Muscle layer of duodenum (tissue), 2 donors: Measurements from ENCODE around the gene JADE3.
A peak's percentile ranks its signal among the peaks of the same experiment; 100 is the strongest.

Experiments used
- H3K27ac ChIP-seq: one replicate; pipeline ENCODE4 v1.7.0; 2013; ENCODE audit warnings: mild to moderate bottlenecking, low read length
- H3K27me3 ChIP-seq: one replicate; pipeline ENCODE4 v1.7.0; 2013; ENCODE audit warnings: low read depth, mild to moderate bottlenecking, control low read depth, low read length
- H3K36me3 ChIP-seq, 2 donors: one replicate each; pipeline ENCODE4 v1.7.0; 2013; ENCODE audit warnings: low read length in 2 of 2, control low read depth in 1 of 2, mild to moderate bottlenecking in 1 of 2; ENCODE audit not compliant: insufficient read depth in 2 of 2, control insufficient read depth in 1 of 2
- H3K4me1 ChIP-seq, 2 donors: one replicate each; pipeline ENCODE4 v1.7.0; 2013; ENCODE audit warnings: low read length in 2 of 2, mild to moderate bottlenecking in 2 of 2, control low read depth in 1 of 2, moderate library complexity in 1 of 2; ENCODE audit not compliant: insufficient read depth in 2 of 2, control insufficient read depth in 1 of 2
- H3K4me3 ChIP-seq, 2 donors: one replicate each; pipeline ENCODE4 v1.7.0; 2013; ENCODE audit warnings: low read length in 2 of 2, low read depth in 1 of 2, mild to moderate bottlenecking in 1 of 2
- H3K9me3 ChIP-seq, 2 donors: one replicate each; pipeline ENCODE4 v1.7.0; 2013; ENCODE audit warnings: low read length in 2 of 2, control low read depth in 1 of 2, mild to moderate bottlenecking in 1 of 2; ENCODE audit not compliant: control insufficient read depth in 1 of 2
- donor health status: healthy.

JADE3 gene

DNA sequence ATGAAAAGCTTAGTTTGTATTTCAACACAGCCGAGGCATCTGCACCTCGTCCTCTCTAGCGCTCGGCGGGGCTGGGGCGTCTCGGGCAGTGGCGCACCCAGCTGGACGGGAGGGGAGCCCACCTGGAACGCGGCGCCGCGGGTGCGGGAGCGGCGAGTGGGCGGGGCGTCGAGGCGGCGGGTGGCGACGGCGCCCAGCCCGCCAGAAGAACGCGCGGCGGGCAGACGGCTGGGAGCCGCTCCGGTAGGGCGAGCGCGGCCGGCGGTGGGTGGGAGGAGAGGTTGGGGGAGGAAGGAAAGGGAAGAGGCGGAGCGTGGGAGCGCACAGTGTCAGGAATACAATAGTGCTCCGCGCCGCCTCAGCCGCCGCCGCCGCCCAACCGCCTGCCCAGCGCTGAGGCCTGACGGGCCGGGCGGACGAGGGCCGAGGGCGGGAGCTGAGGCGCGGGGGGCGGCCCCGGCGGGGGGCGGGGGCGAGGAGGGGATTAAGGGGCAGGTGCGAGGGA is at the start of gene JADE3:
Gene JADE3, plus strand, starts transcription at position 324 of the 505 bp plus-strand sequence. CDS start 72,474 bp downstream, outside the sequence.
- Histone ChIP-seq H3K4me1 (peaks cover 0 to 5% of the 10 kb centered on the region in 2 donors), H3K27ac (no peak within 1 kb of the TSS), H3K4me3 (peak within 1 kb of the TSS; percentile 61 to 73), H3K36me3 (no peaks in the 10 kb centered on the region), H3K9me3 (no peaks in the 10 kb centered on the region), H3K27me3 (no peaks in the 10 kb centered on the region)

- Histone ChIP-seq H3K36me3 (no peaks in the 10 kb centered on the region), H3K4me3 (no peak overlapping the region), H3K27me3 (no peaks in the 10 kb centered on the region), H3K27ac (no peak overlapping the region), H3K4me1 (no peaks in the 10 kb centered on the region), H3K9me3 (no peaks in the 10 kb centered on the region)
These were observed 49.1 kb upstream of the JADE3 start for GRCh38 chrX:46863072-46863471.

DNA sequence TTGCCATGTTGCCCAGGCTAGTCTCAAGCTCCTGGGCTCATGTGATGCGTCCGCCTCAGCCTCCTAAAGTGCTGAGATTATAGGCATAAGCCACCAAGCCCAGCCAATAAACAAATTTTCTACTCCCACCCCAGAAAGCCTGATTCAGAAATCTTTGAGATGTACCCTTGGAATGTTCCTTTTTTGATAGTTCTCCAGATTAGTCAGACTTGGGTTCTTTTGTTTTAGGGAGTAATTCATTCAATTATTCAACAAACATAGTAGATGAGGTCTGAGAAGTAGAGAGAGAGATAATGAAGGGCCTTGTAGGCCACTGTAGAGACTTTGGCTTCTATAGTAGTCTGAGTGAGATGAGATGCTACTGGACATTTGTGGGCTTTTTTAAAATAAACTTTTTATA is 47.6 kb upstream of the JADE3 start:
- H3K9me3 ChIP-seq: no peaks in the 10 kb centered on the region
- no peak overlapping the region for H3K4me3 ChIP-seq
- H3K4me1 ChIP-seq: no peaks in the 10 kb centered on the region
- H3K36me3 ChIP-seq: no peaks in the 10 kb centered on the region
- H3K27ac ChIP-seq: no peak overlapping the region
- no peaks in the 10 kb centered on the region for H3K27me3 ChIP-seq

- Histone ChIP-seq H3K36me3 (no peaks in the 10 kb centered on the region), H3K9me3 (no peaks in the 10 kb centered on the region), H3K27ac (no peak overlapping the region), H3K27me3 (no peaks in the 10 kb centered on the region), H3K4me3 (no peak overlapping the region), H3K4me1 (no peaks in the 10 kb centered on the region)
These were observed 46.9 kb upstream of the JADE3 start for GRCh38 chrX:46865281-46865680.

DNA sequence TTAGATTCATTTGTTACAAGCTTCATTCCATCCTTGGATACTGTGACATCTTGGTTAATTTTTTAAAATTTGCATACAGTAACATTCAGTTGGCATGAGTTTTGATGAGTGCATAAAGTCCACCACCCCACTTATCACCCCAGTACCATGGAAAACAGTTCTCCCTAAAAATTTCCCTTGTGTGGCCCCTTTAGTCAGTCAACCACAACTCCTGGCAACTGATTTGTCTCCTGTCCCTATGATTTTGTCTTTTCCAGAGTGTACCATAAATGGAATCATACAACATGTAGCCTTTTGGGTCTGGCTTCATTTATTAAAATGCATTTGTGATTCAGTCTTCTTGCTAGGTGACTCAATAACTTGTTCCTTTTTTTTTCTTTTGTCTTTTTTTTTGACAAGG is 45.5 kb upstream of the JADE3 start:
- Histone ChIP-seq H3K9me3 (no peaks in the 10 kb centered on the region), H3K4me1 (no peaks in the 10 kb centered on the region), H3K27ac (no peak overlapping the region), H3K27me3 (no peaks in the 10 kb centered on the region), H3K36me3 (no peaks in the 10 kb centered on the region), H3K4me3 (no peak overlapping the region)

GRCh38 chrX:46873746-46874145 is 38.5 kb upstream of the JADE3 start:
- H3K27me3 ChIP-seq: no peaks in the 10 kb centered on the region
- no peaks in the 10 kb centered on the region for H3K4me1 ChIP-seq
- no peak overlapping the region for H3K27ac ChIP-seq
- H3K36me3 ChIP-seq: no peaks in the 10 kb centered on the region
- no peaks in the 10 kb centered on the region for H3K9me3 ChIP-seq
- H3K4me3 ChIP-seq: no peak overlapping the region

DNA sequence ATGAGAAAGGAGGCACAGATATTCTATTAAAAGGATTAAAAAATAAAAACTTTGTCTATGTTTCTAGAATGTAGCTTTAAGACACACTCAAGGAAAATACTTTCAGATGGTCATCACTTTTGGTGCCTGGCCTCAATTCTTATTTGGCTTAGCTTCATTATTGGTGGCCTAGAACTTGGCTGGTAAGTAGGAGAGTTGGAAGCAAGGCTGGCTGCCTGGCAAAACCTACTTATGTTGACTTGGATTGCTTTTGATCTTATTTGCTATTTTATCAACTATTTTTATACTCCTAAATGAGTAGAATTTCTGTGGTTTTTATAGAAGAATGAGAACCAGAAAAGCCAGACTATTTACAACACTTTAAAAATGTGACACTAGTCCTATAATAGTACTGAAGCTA is 35.3 kb upstream of the JADE3 start:
- Histone ChIP-seq H3K9me3 (no peaks in the 10 kb centered on the region), H3K36me3 (no peaks in the 10 kb centered on the region), H3K27ac (no peak overlapping the region), H3K4me1 (no peaks in the 10 kb centered on the region), H3K27me3 (no peaks in the 10 kb centered on the region), H3K4me3 (no peak overlapping the region)

- Histone ChIP-seq H3K27ac (no peak overlapping the region), H3K9me3 (no peaks in the 10 kb centered on the region)
These were observed 30.0 kb upstream of the JADE3 start for GRCh38 chrX:46882266-46882665.

GRCh38 chrX:46884799-46885198 is 27.4 kb upstream of the JADE3 start:
- no peaks in the 10 kb centered on the region for H3K27me3 ChIP-seq
- H3K4me1 ChIP-seq: no peaks in the 10 kb centered on the region
- no peak overlapping the region for H3K4me3 ChIP-seq
- H3K27ac ChIP-seq: no peak overlapping the region
- H3K36me3 ChIP-seq: no peaks in the 10 kb centered on the region
- no peaks in the 10 kb centered on the region for H3K9me3 ChIP-seq

More at GRCh38 chrX:46882266-46882665, 30.0 kb upstream of the JADE3 start:
- Histone ChIP-seq H3K4me3 (no peak overlapping the region), H3K36me3 (no peaks in the 10 kb centered on the region), H3K27me3 (no peaks in the 10 kb centered on the region), H3K4me1 (no peaks in the 10 kb centered on the region)

DNA sequence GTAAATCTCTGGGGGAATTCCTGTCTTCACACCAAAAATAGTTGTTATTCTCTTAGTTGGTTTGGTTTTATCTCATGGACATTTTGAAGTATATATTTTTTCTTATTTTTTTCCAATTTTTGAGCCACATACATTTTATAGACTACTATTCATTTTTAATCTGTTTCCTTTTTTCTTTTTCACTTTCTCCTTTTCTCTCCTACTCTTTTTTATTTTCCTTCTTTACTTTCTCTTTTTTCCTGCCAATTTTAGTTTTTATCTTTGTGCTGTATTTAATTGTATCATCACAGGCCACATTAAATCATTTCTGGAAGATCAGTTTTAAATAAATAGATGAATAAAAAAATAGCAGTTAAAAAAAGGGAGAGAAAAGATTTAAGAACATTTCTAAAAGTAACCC is 14.0 kb upstream of the JADE3 start:
- no peaks in the 10 kb centered on the region for H3K36me3 ChIP-seq
- no peaks in the 10 kb centered on the region for H3K27me3 ChIP-seq
- no peaks in the 10 kb centered on the region for H3K4me1 ChIP-seq

DNA sequence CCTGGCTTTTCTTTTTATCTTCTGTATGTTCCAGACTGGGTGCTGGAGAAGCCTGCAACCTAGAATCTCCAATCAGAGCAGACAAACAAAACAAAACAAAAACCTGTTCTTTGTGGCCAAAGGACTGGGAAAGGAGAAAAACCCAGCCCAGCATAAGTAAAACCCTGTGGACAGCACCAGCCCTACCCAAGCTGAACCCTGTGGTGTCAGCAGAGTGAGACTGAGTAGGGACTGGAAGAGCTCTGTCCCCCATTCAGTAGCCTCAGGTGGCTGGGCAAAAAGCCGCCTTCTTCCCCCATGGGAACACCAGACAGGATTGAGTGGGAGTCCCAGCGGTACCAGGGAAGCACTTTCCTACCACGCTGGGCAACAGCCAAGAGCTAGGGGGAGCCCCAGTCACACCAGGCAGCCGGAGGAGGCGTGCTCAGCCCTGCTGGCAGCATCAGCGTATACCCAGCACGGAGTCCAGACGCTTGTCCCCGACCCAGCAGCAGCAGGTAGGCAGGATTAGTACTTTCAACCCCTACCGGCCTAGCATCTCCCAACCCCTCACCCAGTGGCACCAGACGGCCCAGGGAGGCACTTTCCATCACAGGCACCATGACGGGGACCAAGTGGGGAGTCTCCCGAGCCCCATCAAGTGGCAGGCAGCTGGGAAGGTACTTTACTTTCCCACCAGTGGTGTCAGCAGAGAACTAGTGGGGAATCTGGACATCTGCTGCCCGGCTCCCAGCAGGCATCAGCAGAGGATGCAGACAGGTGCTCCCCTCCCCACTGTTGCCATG is 8.6 kb upstream of the JADE3 start:
- H3K36me3 ChIP-seq: no peaks in the 10 kb centered on the region
- H3K4me3 ChIP-seq: peak overlapping the region; percentile 53 to 67
- no peaks in the 10 kb centered on the region for H3K27me3 ChIP-seq
- no peak overlapping the region for H3K27ac ChIP-seq
- no peaks in the 10 kb centered on the region for H3K9me3 ChIP-seq
- H3K4me1 ChIP-seq: no peaks in the 10 kb centered on the region

More for the DNA sequence above, 14.0 kb upstream of the JADE3 start:
- Histone ChIP-seq H3K4me3 (no peak overlapping the region), H3K9me3 (no peaks in the 10 kb centered on the region), H3K27ac (no peak overlapping the region)

DNA sequence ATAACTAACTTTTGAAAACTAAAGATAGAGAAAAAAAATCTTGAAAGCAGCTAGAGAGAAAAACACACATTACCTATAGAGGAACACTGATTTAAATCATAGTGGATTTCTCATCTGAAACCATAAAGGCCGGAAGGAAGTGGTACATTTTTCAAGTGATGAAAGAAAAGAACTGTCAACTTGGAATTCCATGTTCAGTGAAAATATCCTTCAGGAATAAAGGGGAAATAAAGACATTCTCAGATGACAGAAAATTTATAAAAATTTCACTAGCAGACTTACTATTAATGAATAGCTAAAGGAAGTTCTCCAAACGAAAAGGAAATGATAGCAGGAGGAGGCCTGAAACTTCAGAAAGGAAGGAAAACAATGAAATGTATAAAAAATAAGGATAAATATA is 7.6 kb upstream of the JADE3 start:
- Histone ChIP-seq H3K36me3 (no peaks in the 10 kb centered on the region), H3K4me3 (no peak overlapping the region), H3K9me3 (no peaks in the 10 kb centered on the region), H3K27me3 (no peaks in the 10 kb centered on the region), H3K4me1 (no peaks in the 10 kb centered on the region), H3K27ac (no peak overlapping the region)
